ENCODE data around the gene PPP4R1.

DNA sequence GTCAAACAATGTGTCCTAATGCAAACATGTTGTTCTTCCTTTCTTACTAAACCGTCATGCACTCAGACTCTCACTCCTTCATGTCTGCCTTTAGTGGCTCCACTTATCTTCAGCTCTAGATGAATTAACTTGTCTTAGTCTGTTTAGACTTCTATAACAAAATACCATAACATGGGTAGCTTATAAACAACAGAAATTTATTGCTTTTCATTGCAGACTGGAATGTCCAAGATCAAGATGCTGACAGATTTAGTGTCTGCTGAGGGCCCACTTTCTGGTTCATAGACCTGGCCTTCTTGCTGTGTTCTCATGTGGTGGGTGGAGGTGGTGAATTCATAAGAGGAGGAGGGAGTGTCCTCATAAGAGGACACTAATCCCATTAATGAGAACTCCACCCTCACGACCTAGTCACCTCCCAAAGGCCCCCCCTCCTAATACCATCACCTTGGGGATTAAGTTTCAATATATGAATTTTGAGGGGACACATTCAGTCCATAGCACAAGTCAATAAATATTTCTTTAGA is 106.7 kb downstream of the PPP4R1 start:
- TF ChIP-seq, protein P1, sequence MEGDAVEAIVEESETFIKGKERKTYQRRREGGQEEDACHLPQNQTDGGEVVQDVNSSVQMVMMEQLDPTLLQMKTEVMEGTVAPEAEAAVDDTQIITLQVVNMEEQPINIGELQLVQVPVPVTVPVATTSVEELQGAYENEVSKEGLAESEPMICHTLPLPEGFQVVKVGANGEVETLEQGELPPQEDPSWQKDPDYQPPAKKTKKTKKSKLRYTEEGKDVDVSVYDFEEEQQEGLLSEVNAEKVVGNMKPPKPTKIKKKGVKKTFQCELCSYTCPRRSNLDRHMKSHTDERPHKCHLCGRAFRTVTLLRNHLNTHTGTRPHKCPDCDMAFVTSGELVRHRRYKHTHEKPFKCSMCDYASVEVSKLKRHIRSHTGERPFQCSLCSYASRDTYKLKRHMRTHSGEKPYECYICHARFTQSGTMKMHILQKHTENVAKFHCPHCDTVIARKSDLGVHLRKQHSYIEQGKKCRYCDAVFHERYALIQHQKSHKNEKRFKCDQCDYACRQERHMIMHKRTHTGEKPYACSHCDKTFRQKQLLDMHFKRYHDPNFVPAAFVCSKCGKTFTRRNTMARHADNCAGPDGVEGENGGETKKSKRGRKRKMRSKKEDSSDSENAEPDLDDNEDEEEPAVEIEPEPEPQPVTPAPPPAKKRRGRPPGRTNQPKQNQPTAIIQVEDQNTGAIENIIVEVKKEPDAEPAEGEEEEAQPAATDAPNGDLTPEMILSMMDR (optimal IDR thresholded peaks at IDR 0.05 in 1 of 3, IDR thresholded peaks at IDR 0.05 in 1 of 3, conservative IDR thresholded peaks at IDR 0.05 in 1 of 3; ENCODE audit: extremely low read depth in 1 of 3, insufficient read depth in 2 of 3, low read length in 3 of 3), result no peak
- no peak for TF ChIP-seq EZH2 (IDR thresholded peaks at IDR 0.05; ENCODE audit: low read length)

Data from keratinocyte (primary cell).